Testis (tissue), 2 donors: ENCODE data around the gene SKI.

ENCODE experiments used
- POLR2A ChIP-seq: fragments of 450-650 bp; IDR thresholded peaks from one replicate; pipeline ENCODE4 v1.6.1; 2017; ENCODE audit warnings: antibody characterized with exemption, mild to moderate bottlenecking, moderate library complexity
- TF ChIP-seq, protein P1 (sequence below), 3 experiments: fragments of 450-650 bp in 2 of 3; fragments of 200-600 bp in 1 of 3; sonication (generic) in 1 of 3; IDR thresholded peaks; one replicate each; pipeline ENCODE4 v1.5.1; 2016 to 2019; ENCODE audit warnings: antibody characterized with exemption in 3 of 3, mild to moderate bottlenecking in 2 of 3, moderate library complexity in 1 of 3

DNA sequence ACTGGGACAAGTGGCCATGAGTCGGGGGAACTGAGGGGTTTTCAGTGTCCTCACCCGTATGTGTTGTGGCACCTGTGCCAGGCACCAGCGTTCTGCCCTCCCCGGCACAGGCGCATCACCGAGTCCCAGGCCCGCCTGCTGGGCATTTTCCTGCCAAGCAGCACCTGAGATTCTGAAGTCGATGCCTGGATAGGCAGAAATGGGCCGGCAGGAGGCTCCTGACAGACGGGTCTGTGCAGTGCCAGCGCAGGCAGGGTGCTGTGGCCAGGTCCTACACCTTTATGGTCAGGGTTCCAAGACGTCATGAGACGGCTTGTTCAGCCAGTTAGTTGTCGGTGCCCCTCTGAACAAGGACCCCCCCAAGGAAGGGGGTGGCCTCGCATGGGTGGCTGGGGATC is 44.2 kb upstream of the SKI start:
- TF ChIP-seq, protein P1, sequence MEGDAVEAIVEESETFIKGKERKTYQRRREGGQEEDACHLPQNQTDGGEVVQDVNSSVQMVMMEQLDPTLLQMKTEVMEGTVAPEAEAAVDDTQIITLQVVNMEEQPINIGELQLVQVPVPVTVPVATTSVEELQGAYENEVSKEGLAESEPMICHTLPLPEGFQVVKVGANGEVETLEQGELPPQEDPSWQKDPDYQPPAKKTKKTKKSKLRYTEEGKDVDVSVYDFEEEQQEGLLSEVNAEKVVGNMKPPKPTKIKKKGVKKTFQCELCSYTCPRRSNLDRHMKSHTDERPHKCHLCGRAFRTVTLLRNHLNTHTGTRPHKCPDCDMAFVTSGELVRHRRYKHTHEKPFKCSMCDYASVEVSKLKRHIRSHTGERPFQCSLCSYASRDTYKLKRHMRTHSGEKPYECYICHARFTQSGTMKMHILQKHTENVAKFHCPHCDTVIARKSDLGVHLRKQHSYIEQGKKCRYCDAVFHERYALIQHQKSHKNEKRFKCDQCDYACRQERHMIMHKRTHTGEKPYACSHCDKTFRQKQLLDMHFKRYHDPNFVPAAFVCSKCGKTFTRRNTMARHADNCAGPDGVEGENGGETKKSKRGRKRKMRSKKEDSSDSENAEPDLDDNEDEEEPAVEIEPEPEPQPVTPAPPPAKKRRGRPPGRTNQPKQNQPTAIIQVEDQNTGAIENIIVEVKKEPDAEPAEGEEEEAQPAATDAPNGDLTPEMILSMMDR (IDR thresholded peaks at IDR 0.05): no peak
- no peak for TF ChIP-seq POLR2A
